Mesenchymal stem cell (in vitro differentiated cells and primary cell): ENCODE data around the gene ARF6.

ENCODE experiments used
- DNase-seq: peaks from one replicate; pipeline ENCODE4 v3.0.0-alpha.2; 2013
- H2AFZ ChIP-seq: one replicate; pipeline ENCODE4 v1.6.1; 2013; ENCODE audit warnings: low read depth, mild to moderate bottlenecking, control low read depth, inconsistent platforms, low read length, moderate library complexity
- H2AK5ac ChIP-seq: 2 replicates; pipeline ENCODE4 v1.6.1; 2013; ENCODE audit warnings: low read length, moderate library complexity, mild to moderate bottlenecking, inconsistent platforms; ENCODE audit not compliant: severe bottlenecking
- H2BK120ac ChIP-seq: one replicate; pipeline ENCODE4 v1.6.1; 2013; ENCODE audit warnings: low read depth, mild to moderate bottlenecking, inconsistent platforms, low read length, moderate library complexity
- H2BK12ac ChIP-seq, 2 experiments: one replicate each; pipeline ENCODE4 v1.6.1; 2013; ENCODE audit warnings: inconsistent platforms in 2 of 2, low read length in 2 of 2, mild to moderate bottlenecking in 2 of 2, moderate library complexity in 2 of 2, control low read depth in 1 of 2
- H2BK15ac ChIP-seq: one replicate; pipeline ENCODE4 v1.6.1; 2013; ENCODE audit warnings: mild to moderate bottlenecking, low read depth, inconsistent platforms; ENCODE audit not compliant: poor library complexity, severe bottlenecking
- H2BK5ac ChIP-seq: 2 replicates; pipeline ENCODE4 v1.6.1; 2013; ENCODE audit warnings: low read depth, mild to moderate bottlenecking, low read length, control low read depth, inconsistent platforms; ENCODE audit not compliant: poor library complexity, severe bottlenecking
- H3K14ac ChIP-seq, 2 experiments: one replicate each; pipeline ENCODE4 v1.6.1; 2013; ENCODE audit warnings: inconsistent platforms in 2 of 2, low read length in 2 of 2, control low read depth in 1 of 2, mild to moderate bottlenecking in 1 of 2, moderate library complexity in 1 of 2
- H3K18ac ChIP-seq, 2 experiments: one replicate each; pipeline ENCODE4 v1.6.1; 2013; ENCODE audit warnings: inconsistent platforms in 2 of 2, low read length in 2 of 2, control low read depth in 1 of 2, low read depth in 1 of 2, mild to moderate bottlenecking in 1 of 2
- H3K23ac ChIP-seq, 2 experiments: one replicate each; pipeline ENCODE4 v1.6.1; 2013; ENCODE audit warnings: inconsistent platforms in 2 of 2, low read length in 2 of 2, mild to moderate bottlenecking in 2 of 2, moderate library complexity in 2 of 2, control low read depth in 1 of 2
- H3K27ac ChIP-seq: 2 replicates; pipeline ENCODE4 v1.5.1; 2013; ENCODE audit warnings: mild to moderate bottlenecking, moderate library complexity, low read length, control low read depth, inconsistent platforms; ENCODE audit not compliant: poor library complexity, severe bottlenecking
- H3K27me3 ChIP-seq, 2 experiments: 2 replicates each; pipeline versions ENCODE4 v1.6.1 to v1.7.0; 2013; ENCODE audit warnings: low read length in 2 of 2, mild to moderate bottlenecking in 2 of 2, moderate library complexity in 2 of 2, control low read depth in 1 of 2, inconsistent platforms in 1 of 2; ENCODE audit not compliant: control insufficient read depth in 1 of 2, insufficient read depth in 1 of 2
- H3K36me3 ChIP-seq, 2 experiments: 2 replicates each; pipeline versions ENCODE4 v1.6.1 to v1.7.0; 2013; ENCODE audit warnings: low read length in 2 of 2, control low read depth in 1 of 2, inconsistent platforms in 1 of 2, low read depth in 1 of 2, mild to moderate bottlenecking in 1 of 2; ENCODE audit not compliant: insufficient read depth in 2 of 2, control insufficient read depth in 1 of 2
- H3K4ac ChIP-seq, 2 experiments: one replicate each; pipeline ENCODE4 v1.6.1; 2013; ENCODE audit warnings: inconsistent platforms in 2 of 2, low read length in 2 of 2, mild to moderate bottlenecking in 2 of 2, moderate library complexity in 2 of 2, control low read depth in 1 of 2, low read depth in 1 of 2
- H3K4me1 ChIP-seq: 2 replicates; pipeline ENCODE4 v1.6.1; 2013; ENCODE audit warnings: low read depth, low read length, control low read depth; ENCODE audit not compliant: control insufficient read depth, insufficient read depth
- H3K4me2 ChIP-seq: 2 replicates; pipeline ENCODE4 v1.6.1; 2013; ENCODE audit warnings: low read length, mild to moderate bottlenecking, inconsistent platforms; ENCODE audit not compliant: poor library complexity, severe bottlenecking
- H3K4me3 ChIP-seq, 2 experiments: 2 replicates each; pipeline versions ENCODE4 v1.5.1 to v1.7.0; 2013; ENCODE audit warnings: low read length in 2 of 2, mild to moderate bottlenecking in 2 of 2, control low read depth in 1 of 2, low read depth in 1 of 2; ENCODE audit not compliant: insufficient read depth in 1 of 2
- H3K79me1 ChIP-seq: replicated peaks from 2 replicates; pipeline ENCODE4 v1.6.1; 2013; ENCODE audit warnings: mild to moderate bottlenecking, control low read depth, low read length, inconsistent platforms; ENCODE audit not compliant: poor library complexity, severe bottlenecking
- H3K9ac ChIP-seq: 2 replicates; pipeline ENCODE4 v1.7.0; 2013; ENCODE audit warnings: mild to moderate bottlenecking, low read length, moderate library complexity
- H3K9me3 ChIP-seq: 2 replicates; pipeline ENCODE4 v1.7.0; 2013; ENCODE audit warnings: mild to moderate bottlenecking, low read length; ENCODE audit not compliant: control insufficient read depth
- H4K8ac ChIP-seq: one replicate; pipeline ENCODE4 v1.6.1; 2013; ENCODE audit warnings: inconsistent platforms, mild to moderate bottlenecking, low read length, moderate library complexity
- H4K91ac ChIP-seq: one replicate; pipeline ENCODE4 v1.6.1; 2013; ENCODE audit warnings: mild to moderate bottlenecking, low read length, inconsistent platforms
- WGBS: methylation state at CpG from one replicate; pipeline ENCODE4 v1.1.7; 2013; ENCODE audit warnings: mixed read lengths; 5-methylcytosine and 5-hydroxymethylcytosine counted together

The ARF6 gene

DNA sequence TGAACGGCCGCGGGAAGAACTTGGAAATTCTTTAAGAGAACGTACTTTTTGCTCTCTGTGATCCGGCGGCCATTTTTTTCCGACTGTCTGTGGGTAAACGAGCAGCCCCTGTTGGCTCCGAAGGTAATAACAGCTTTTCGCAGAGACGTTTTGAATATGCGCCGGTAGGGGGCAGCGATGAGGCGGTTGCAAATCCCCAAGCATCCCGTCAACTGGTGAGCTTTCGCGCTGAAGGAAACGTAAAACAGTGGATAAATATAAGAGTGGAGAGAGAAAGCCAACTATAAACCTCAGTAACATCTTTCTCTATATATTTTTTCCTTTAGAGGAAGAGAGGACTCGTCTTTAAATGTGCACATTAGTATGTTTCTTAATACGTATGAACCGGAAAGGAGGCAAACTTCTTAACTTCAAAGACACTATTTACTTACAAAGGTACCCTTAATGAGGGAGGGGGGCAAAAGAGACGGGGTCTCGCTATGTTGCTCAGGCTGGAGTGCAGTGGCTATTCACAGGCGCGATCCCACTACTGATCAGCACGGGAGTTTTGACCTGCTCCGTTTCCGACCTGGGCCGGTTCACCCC, 30.7 kb upstream of the ARF6 start:
- H3K4ac ChIP-seq = peak overlapping the region; percentile 75 to 94
- H3K27ac ChIP-seq = peak overlapping the region; percentile 99
- peaks cover 4% of the 10 kb centered on the region for H3K4me1 ChIP-seq
- peak overlapping the region; percentile 29 to 47 for H2BK12ac ChIP-seq
- peak overlapping the region; percentile 79 for H4K8ac ChIP-seq
- no peaks in the 10 kb centered on the region for H3K36me3 ChIP-seq
- H2BK120ac ChIP-seq = no peak overlapping the region
- WGBS = 0% methylated on average over 15 of the region's 30 CpGs
- peak overlapping the region; percentile 97 for H3K9ac ChIP-seq
- peak overlapping the region; percentile 52 to 95 for H3K4me3 ChIP-seq
- peak overlapping the region; percentile 97 for H2AFZ ChIP-seq
- H3K18ac ChIP-seq = peak overlapping the region; percentile 90 to 98
- H3K9me3 ChIP-seq = no peaks in the 10 kb centered on the region
- H3K79me1 ChIP-seq = peaks cover 5% of the 10 kb centered on the region
- DNase-seq = peak; percentile 89
- no peaks in the 10 kb centered on the region for H3K27me3 ChIP-seq
- H3K4me2 ChIP-seq = peak overlapping the region; percentile 80
- peak overlapping the region; percentile 96 for H2BK15ac ChIP-seq
- peak overlapping the region; percentile 81 for H4K91ac ChIP-seq
- peak overlapping the region; percentile 76 for H2AK5ac ChIP-seq
- H2BK5ac ChIP-seq = peak overlapping the region; percentile 90
- H3K14ac ChIP-seq = peak overlapping the region in 1 of 2 experiments; percentile 89
- peak overlapping the region in 1 of 2 experiments; percentile 41 for H3K23ac ChIP-seq

DNA sequence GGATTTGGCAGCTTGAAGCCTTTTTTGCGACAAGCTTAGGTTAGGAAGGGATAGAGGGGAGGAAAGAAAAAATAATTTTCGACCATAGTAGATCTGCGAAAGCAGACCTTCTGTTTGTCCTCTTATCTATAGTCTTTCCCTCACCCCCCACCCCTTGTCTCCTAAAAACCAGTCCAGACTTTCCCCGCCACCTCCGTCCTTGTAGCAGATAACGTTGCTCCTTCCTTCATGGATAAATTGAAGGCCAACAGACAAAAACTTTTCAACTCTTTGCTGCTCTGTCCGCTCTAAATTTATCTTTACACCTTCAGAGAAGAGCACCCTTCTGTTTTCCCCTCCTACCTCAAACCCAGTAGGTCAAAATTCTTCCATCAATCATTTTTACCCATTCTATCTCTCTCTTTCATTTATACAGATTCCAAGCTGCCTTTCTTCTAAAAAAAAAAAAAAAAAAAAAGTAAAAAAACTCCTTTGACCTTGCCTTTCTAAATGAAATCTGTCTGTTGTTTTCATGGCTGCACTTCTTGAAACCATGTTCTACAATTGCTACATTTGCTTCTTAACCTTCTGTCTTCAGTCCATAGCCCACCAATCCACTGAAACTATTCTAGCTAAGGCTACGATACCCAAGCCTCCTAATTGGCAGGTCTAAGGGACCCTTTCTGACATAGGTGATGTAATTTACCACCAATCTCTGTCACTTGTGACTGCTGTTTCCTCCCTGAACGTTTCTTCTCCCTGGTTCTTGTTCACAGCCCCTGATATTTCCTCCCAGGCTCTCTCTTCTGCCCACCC, 29.2 kb upstream of the ARF6 start:
- H4K91ac ChIP-seq = no peak overlapping the region
- peak overlapping the region in 1 of 2 experiments; percentile 42 for H2BK12ac ChIP-seq
- no peak overlapping the region for H3K14ac ChIP-seq
- H3K79me1 ChIP-seq = peaks cover 5% of the 10 kb centered on the region
- no peaks in the 10 kb centered on the region for H3K27me3 ChIP-seq
- WGBS = 27% methylated on average over 9 of the region's 9 CpGs
- no peak overlapping the region for H3K23ac ChIP-seq
- H4K8ac ChIP-seq = peak overlapping the region; percentile 60
- H2BK15ac ChIP-seq = no peak overlapping the region
- H3K4me3 ChIP-seq = peak overlapping the region; percentile 71 to 95
- peaks cover 3% of the 10 kb centered on the region for H3K4me1 ChIP-seq
- no peaks in the 10 kb centered on the region for H3K9me3 ChIP-seq
- H2AK5ac ChIP-seq = peak overlapping the region; percentile 13
- DNase-seq = peak; percentile 29
- H3K36me3 ChIP-seq = no peaks in the 10 kb centered on the region
- H3K18ac ChIP-seq = peak overlapping the region in 1 of 2 experiments; percentile 87
- H2BK120ac ChIP-seq = peak overlapping the region; percentile 85
- H3K4me2 ChIP-seq = peak overlapping the region; percentile 69
- peak overlapping the region; percentile 97 for H3K9ac ChIP-seq
- H2AFZ ChIP-seq = no peak overlapping the region
- H3K27ac ChIP-seq = peak overlapping the region; percentile 94
- peak overlapping the region; percentile 35 to 83 for H3K4ac ChIP-seq
- H2BK5ac ChIP-seq = no peak overlapping the region

DNA sequence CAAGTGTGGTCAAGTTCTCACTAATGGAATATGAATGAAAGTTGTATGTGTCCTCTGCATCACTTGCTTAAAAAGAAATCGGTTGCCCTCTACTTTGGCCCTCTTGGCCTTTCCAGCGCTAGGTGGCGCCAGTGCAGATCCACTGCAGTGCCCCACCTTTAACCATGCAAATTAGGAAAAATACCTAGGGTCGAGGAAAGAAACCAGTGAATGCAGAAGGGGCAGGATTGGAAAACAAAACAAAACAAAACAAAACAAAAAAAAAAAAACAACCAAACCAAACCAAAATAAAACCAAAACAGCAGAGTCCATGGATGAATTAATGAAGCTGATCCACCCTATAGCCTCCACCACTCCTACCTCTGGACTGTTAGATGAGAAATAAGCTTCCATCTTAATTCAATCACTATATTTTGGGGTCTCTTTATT, 27.4 kb upstream of the ARF6 start:
- no peak overlapping the region for H3K4me3 ChIP-seq
- no peaks in the 10 kb centered on the region for H3K36me3 ChIP-seq
- no peak overlapping the region for H3K18ac ChIP-seq
- no peak overlapping the region for H2BK15ac ChIP-seq
- no peak overlapping the region for H3K23ac ChIP-seq
- no peak overlapping the region for H2BK12ac ChIP-seq
- H4K91ac ChIP-seq = no peak overlapping the region
- no peak overlapping the region for H4K8ac ChIP-seq
- H3K9ac ChIP-seq = peak overlapping the region; percentile 62
- H2BK120ac ChIP-seq = no peak overlapping the region
- no peak overlapping the region for H3K27ac ChIP-seq
- WGBS = 0% methylated on average over 4 of the region's 4 CpGs
- H2AK5ac ChIP-seq = no peak overlapping the region
- H2BK5ac ChIP-seq = no peak overlapping the region
- no peak overlapping the region for H3K14ac ChIP-seq
- H3K4ac ChIP-seq = no peak overlapping the region
- H3K27me3 ChIP-seq = no peaks in the 10 kb centered on the region
- no peak overlapping the region for H3K4me2 ChIP-seq
- no peaks in the 10 kb centered on the region for H3K9me3 ChIP-seq
- H3K79me1 ChIP-seq = peaks cover 3% of the 10 kb centered on the region
- no peak overlapping the region for H2AFZ ChIP-seq
- DNase-seq = peak; percentile 71
- H3K4me1 ChIP-seq = peaks cover 3% of the 10 kb centered on the region
